K562 (cell line): ENCODE results near the gene RRBP1. TPM values are rescaled to one million over a fixed set of nuclear protein-coding genes. Genes with fewer than 3 reads are reported as not detected.

Experiments used
- CHD4 ChIP-seq: fragments of 200-600 bp; sonication (generic); IDR thresholded peaks from 3 replicates; pipeline ENCODE4 v1.6.1; 2012; ENCODE audit warnings: low read depth, mild to moderate bottlenecking, mixed read lengths, low read length, inconsistent platforms; ENCODE audit not compliant: insufficient read depth, insufficient replicate concordance, poor library complexity, severe bottlenecking
- DDX20 ChIP-seq: fragments of 450-650 bp; IDR thresholded peaks from 2 replicates; pipeline ENCODE4 v1.6.1; 2016; ENCODE audit warnings: missing genetic modification characterization, low read depth, mild to moderate bottlenecking, missing compliant biosample characterization, moderate library complexity
- DMBX1 ChIP-seq: fragments of 250-450 bp; sonication (Bioruptor Pico); IDR thresholded peaks from 2 replicates; pipeline ENCODE4 v1.8.0; 2022; ENCODE audit warnings: inconsistent platforms, mild to moderate bottlenecking, moderate library complexity, borderline replicate concordance
- E2F5 ChIP-seq: sonication (generic); formaldehyde crosslinking; IDR thresholded peaks from 2 replicates; pipeline ENCODE4 v1.8.0; 2022; ENCODE audit warnings: mild to moderate bottlenecking, missing genetic modification reagents
- ELK3 ChIP-seq: fragments of 450-650 bp; formaldehyde crosslinking; IDR thresholded peaks from 2 replicates; pipeline ENCODE4 v1.4.0; 2020; ENCODE audit warnings: mild to moderate bottlenecking
- FOXA3 ChIP-seq, 2 experiments: fragments of 450-650 bp in 1 of 2; sonication (generic) in 1 of 2; formaldehyde crosslinking; IDR thresholded peaks in 1 of 2; conservative IDR thresholded peaks in 1 of 2; 2 replicates each; pipeline versions ENCODE4 v1.4.0 to v1.8.0; 2020 to 2022; ENCODE audit warnings: mild to moderate bottlenecking in 2 of 2, missing genetic modification reagents in 1 of 2
- HDAC6 ChIP-seq: IDR thresholded peaks from 2 replicates; pipeline ENCODE4 v1.6.1; 2012; ENCODE audit warnings: low read depth, mild to moderate bottlenecking, control low read depth, inconsistent platforms, low read length, moderate library complexity
- JUND ChIP-seq, 2 experiments: IDR thresholded peaks; 2 replicates in 1 of 2; 3 replicates in 1 of 2; pipeline ENCODE4 v1.6.1; 2011; ENCODE audit warnings: borderline replicate concordance in 2 of 2, low read depth in 2 of 2, low read length in 2 of 2, improper control_type of control experiment in 1 of 2, missing biosample characterization in 1 of 2, missing genetic modification characterization in 1 of 2, missing genetic modification reagents in 1 of 2
- NCOR1 ChIP-seq: fragments of 450-650 bp; IDR thresholded peaks from 2 replicates; pipeline ENCODE4 v1.6.1; 2016; ENCODE audit warnings: mild to moderate bottlenecking, moderate library complexity
- NELFE ChIP-seq: IDR thresholded peaks from 2 replicates; pipeline ENCODE4 v1.6.1; 2011; ENCODE audit warnings: mild to moderate bottlenecking; ENCODE audit not compliant: insufficient read depth, insufficient read length
- PHB2 ChIP-seq: fragments of 450-650 bp; IDR thresholded peaks from 2 replicates; pipeline ENCODE4 v1.6.1; 2017; ENCODE audit warnings: low read depth
- SMARCE1 ChIP-seq: fragments of 450-650 bp; IDR thresholded peaks from 2 replicates; pipeline ENCODE4 v1.7.1; 2016; ENCODE audit warnings: mild to moderate bottlenecking
- ZNF507 ChIP-seq: conservative IDR thresholded peaks from 2 replicates; pipeline ENCODE4 v1.6.1; 2017; ENCODE audit warnings: missing genetic modification characterization, missing compliant biosample characterization
- ZNF764 ChIP-seq: fragments of 250-450 bp; sonication (Bioruptor Pico); IDR thresholded peaks from 2 replicates; pipeline ENCODE4 v1.4.0; 2020; ENCODE audit warnings: low read depth, mild to moderate bottlenecking, moderate library complexity
- polyA plus RNA-seq, 8 experiments: library from polyadenylated mRNA; depleted of rRNA in 4 of 8; stranded (reverse) in 5 of 8; unstranded in 3 of 8; fragments of >200 nt; fragmentation: Nextera tagmentation in 2 of 8; fragmentation: Illumina TruSeq in 1 of 8; extraction: Ambion mirVana in 2 of 8; extraction: Trizol in 1 of 8; gene quantifications; 2 replicates each; pipeline versions ENCODE4 v1.2.1 to v1.2.3, GENCODE V29; 2011 to 2014; ENCODE audit warnings: inconsistent platforms in 1 of 8, missing spikeins in 1 of 8
- total RNA-seq, 7 experiments: library from RNA; depleted of rRNA in 6 of 7; stranded (reverse); fragments of >200 nt in 6 of 7; fragmentation: Illumina TruSeq in 2 of 7; extraction: Trizol in 2 of 7; gene quantifications; 2 replicates each; pipeline versions ENCODE4 v1.2.1 to v1.2.3, GENCODE V29; 2011 to 2021; ENCODE audit warnings: low replicate concordance in 1 of 7

RRBP1 gene
- total and polyA plus RNA-seq, 9 of the 15 experiments (the other 6 are each of a cell fraction or from before 2014, with no cell fraction given), result 0.84 to 32.0 (median 17.6) TPM

DNA sequence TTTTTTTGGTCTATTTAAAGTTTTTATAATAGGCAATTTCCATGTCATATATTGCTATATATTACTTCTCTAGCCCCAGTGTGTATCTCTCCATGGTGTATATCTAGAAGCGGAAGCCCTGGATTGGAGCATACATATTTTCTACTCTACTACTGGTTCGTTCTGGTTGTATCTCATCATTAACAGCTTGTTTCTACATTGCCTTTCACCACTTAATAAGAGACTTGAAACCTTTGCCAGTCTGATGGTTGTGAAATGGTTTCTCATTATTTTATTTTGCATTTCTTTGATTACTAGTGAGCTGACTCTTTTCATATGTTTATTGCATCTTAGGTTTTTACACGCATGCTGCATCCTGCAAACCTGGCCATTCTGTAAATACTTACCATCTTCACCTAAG, 108.6 kb downstream of the RRBP1 start (continued):
- TF ChIP-seq E2F5, result no peak
- no peak for TF ChIP-seq DDX20
- TF ChIP-seq SMARCE1, result no peak
- TF ChIP-seq JUND (IDR thresholded peaks at IDR 0.05; ENCODE audit: borderline replicate concordance, low read depth, low read length), result no peak
- TF ChIP-seq JUND (tag; IDR thresholded peaks at IDR 0.05; ENCODE audit: borderline replicate concordance, low read depth, low read length), result no peak
- no peak for TF ChIP-seq NELFE
- no peak for TF ChIP-seq DMBX1 (CRISPR knock-in tag)
- TF ChIP-seq CHD4, result no peak
- TF ChIP-seq NCOR1, result no peak
- no peak for TF ChIP-seq PHB2
- no peak for TF ChIP-seq FOXA3 (CRISPR knock-in tag; conservative IDR thresholded peaks at IDR 0.05 in 1 of 2, IDR thresholded peaks at IDR 0.05 in 1 of 2)
- no peak for TF ChIP-seq ZNF764 (CRISPR knock-in tag)
- TF ChIP-seq HDAC6, result no peak
- TF ChIP-seq ELK3, result no peak
- TF ChIP-seq ZNF507 (tag), result no peak
- TF ChIP-seq, all 486 proteins: peak for 0
